Superior temporal gyrus (tissue), 1 donor: Measurements from ENCODE around the gene ATP8A2.
"Not testable (repeated sequence)": the region's sequence is repeated elsewhere in the genome, so short reads cannot be mapped to it uniquely, and the experiment has no call there.

Experiments
- DNase-seq: peaks from one replicate; pipeline ENCODE4 v3.0.0-alpha.2; 2016; ENCODE audit errors: extremely low spot score

Gene ATP8A2

DNA sequence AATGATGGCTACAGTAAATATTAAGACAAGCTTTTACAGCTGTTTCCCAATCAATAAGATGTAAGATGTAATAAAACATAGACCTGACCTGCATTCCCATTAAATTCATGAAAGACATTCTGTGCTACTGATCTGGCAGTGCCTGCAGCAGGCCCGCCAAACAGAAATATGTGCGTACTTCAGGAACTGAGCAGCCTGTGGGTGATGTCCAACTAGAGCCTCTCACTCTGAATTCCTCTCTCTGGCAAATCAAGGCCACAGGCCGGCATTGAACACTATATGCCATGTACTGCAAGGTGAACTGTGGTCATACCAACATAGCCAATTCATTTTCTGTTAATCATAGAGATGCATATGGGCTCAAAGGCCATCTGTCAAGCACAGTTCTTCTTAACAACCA lies 662.2 kb downstream of the ATP8A2 start:
- no peak for DNase-seq

GRCh38 chr13:26036383-26036782 lies 664.6 kb downstream of the ATP8A2 start:
- DNase-seq: no peak

DNA sequence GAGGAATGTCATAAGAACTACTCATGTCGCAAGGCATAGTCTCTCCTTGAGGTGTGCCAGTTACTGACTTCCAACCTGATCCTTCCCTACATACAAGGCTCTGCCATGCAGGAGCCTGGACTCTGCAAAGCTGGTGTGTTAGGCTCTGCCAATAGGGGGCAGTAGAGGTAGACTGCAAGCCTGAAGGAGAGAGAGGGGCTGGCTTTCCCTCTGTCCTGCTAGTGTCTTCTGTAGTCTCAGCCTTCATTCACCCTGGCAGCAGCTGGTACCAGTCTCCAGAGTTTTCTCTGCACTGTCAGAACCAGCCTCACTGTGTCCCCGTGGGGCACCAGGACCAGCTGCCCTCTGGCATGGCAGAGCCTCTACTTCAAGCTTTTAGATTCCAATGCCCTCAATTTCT lies 665.5 kb downstream of the ATP8A2 start:
- peak; percentile 87 for DNase-seq

DNA sequence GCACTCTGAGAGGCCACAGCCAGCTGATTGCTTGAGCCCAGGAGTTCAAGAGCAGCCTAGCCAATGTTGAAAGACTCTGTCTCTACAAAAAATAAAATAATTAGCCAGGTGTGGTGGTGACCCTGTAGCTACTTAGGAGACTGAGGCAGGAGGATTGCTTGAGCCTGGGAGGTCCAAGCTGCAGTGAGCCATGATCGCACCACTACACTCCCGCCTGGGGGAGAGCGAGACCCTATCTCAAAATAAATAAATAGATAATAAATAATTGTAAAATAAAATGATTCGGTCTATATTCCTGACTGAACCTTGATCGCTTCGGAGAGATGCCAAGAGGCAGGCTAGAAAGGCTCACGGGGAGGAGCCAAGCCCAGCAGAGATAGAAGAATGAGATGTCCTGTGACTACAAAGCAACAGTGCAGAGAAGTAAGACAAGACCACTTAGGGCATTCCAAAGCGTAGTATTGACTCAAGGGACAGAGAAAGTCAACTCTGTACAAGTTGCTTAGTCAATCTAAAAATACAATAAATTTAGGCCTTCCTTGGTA lies 667.2 kb downstream of the ATP8A2 start:
- DNase-seq: no peak

- DNase-seq: no peak
Observed at GRCh38 chr13:26041444-26041843, 669.7 kb downstream of the ATP8A2 start.

DNA sequence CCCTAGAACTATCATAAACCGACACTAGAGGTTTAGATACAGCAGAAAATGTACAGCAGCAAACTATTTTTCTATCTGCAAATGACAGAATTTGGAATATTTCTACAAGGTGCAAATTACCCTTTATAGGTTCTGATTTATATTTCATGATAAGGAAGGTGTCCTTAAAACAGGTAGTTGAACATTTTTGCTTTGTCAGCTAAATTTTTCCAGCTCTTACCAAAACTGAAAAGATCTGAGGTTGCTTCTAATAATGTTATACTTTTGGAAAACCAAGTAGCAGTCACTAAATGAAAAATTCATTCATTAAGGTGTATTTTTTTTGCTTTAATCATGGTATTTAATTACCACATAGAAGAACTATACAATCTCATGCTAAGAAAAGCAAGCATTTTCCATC lies 671.0 kb downstream of the ATP8A2 start:
- DNase-seq: no peak

GRCh38 chr13:26045142-26045541 lies 673.4 kb downstream of the ATP8A2 start:
- DNase-seq: no peak

DNA sequence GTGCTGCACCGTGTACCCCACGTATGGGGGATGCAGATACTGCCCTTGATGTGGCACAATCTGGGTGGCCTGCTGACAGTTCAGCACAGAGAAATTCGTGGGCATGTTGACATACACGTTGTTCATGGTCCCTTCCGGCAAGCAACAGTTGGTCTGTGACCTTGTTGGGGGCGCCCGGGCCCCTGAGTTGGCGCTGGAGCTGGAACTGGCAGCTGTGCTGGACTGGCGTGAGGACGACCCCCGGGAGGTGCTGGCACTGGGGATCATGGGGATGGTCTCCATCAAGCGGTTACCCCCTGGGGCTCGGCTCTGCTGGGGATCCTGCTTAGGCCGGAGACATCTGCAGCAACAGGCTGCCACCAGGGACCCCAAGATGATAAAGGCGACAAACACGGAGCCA lies 674.9 kb downstream of the ATP8A2 start:
- DNase-seq: no peak

- no peak for DNase-seq
Observed at GRCh38 chr13:26047040-26047439, 675.3 kb downstream of the ATP8A2 start.

DNA sequence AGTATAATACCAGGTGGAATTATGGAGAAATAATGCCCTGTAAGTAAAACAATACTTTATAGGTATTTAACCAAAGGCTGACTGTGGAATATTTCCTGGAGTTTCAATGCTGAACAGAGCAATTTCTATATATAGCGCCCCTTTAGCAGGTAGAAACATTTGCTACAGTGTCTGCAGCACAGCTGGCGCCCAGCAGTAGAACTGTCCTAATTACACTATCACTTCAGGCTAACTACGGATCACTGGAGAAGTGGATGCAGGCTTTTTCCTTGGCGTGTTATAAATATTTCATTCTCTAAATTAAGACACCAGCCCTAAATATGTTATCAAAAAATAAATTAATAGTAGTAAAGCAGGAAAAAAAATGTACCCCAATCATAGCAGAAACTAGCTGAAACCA lies 677.0 kb downstream of the ATP8A2 start:
- DNase-seq: no peak

DNA sequence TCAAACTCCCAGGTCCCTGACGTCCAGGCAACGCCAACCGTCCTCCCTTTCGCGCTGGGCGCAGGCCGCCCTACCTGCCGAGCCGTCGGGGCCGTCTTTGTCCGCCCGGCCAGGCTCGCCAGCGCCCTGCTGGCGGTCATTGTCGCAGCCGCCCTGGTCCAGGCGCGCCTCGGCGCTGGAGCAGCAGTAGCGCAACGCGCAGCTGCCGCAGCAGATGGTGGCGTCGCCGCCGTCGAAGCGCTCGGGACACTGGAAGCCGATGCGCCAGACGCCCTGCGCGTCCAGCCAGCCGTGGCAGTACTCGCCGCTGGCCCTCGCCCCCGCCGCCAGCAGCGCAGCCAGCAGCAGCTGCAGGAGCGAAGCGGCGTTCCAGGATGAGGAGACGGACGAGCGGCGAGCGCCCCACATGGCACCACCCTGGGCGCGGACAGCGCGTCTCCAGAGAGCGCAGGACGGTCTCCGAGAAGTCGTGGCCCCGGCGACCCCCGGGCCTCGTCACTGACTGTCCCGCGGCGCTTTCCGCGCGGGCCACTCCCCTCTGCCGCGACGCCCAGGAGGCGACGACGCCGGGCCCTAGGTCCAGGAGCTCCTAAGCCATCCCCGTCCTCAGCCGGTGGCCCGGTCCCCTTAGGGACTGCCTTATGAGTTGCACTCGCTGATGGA lies 678.9 kb downstream of the ATP8A2 start:
- no peak for DNase-seq

DNA sequence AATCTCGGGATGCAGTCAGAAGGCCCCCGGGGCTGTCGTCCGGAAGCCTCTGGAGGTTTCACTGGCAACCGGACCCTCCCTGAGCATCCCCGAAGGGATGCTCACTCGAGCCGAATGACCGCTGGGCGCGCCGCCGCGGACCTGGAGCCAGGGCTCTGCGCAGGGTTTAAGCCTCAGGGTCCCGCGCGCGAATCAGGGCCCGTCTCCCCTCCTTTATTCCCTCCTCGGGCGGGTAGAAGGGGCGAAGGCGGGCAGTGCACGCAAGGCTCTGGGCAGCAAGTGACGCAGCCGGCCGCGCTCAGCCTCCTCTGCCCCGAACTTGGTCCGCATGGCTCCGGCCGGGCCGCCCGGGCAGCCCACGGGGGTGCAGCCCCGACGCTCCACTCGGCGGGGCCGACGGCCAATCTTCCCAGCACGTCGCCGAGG lies 679.5 kb downstream of the ATP8A2 start:
- DNase-seq: no peak

GRCh38 chr13:26051657-26052311 lies 680.0 kb downstream of the ATP8A2 start, which contains the start of gene SHISA2:
Gene SHISA2, minus strand, starts transcription at chr13:26052016. Its CDS starts 1,041 bp downstream, at chr13:26050975.
- peak; percentile 76 for DNase-seq

DNA sequence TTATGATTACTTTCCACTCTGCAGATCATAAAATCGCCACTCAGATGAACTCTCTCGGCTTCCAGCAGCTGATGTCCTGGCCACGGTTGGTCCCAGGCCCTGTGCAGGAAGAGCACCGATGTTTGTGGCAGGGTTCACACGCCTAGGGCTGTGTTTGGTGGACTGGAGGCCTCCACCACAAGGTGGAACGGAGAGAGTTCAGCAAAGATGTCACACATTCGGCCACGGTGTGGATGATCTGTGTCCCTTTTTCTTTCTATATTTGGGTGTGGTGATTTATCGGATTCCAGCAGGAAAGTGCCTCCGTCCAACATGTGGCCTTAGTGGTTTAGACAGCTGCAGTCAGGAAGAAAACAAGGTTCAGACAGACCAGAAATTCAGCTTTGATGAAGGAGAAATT lies 680.6 kb downstream of the ATP8A2 start:
- no peak for DNase-seq

DNA sequence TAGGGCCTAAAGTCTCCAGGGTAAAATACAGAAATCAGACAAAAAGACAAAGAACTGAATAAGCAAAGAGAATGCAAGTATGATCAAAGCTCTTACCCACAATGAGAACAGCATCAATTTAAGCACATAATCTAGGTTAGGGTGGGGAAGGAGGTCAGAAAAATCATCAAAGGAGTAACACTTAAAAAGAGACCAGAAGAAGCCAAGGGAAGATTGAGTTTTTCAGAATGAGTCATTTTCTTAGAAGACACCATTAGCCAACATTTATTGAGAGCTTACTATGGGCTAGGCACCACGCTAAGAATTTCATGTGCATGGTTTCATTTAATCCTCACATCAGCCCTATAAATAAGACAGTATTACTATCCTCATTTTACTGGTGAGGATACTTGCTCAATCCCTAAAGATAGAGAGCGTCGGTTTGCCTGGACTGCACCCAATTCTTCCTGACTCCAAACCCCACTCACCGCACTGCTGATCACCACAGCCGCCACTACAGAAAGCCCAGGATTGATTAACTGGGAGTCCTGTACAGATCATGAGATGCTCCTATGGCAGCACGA lies 681.7 kb downstream of the ATP8A2 start:
- DNase-seq: no peak

- no peak for DNase-seq
Observed at GRCh38 chr13:26054896-26055295, 683.1 kb downstream of the ATP8A2 start.

GRCh38 chr13:26058704-26059103 lies 686.9 kb downstream of the ATP8A2 start:
- no peak for DNase-seq

- no peak for DNase-seq
Observed at GRCh38 chr13:26060357-26060756, 688.6 kb downstream of the ATP8A2 start.

GRCh38 chr13:26061256-26061655 lies 689.5 kb downstream of the ATP8A2 start:
- no peak for DNase-seq

DNA sequence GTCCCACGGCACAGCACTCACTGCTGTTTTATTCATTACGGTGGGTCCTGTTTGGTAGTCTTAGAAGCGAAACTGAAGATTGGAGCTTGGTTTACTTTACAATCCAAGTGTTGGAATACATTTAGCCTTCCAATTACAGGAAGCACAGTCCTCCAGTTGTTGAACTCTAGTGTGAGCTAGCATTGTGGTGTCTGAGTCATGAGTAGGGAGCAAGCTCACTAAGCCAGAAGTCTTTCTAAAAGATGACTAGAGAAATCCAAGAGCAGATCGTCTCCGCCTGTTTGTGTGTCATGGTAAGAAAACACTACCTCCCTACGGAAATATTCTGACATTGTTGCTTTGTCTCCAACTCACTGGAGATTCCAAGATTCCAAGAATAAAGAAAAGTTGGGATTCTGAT lies 690.2 kb downstream of the ATP8A2 start:
- no peak for DNase-seq

GRCh38 chr13:26062853-26063444 lies 691.2 kb downstream of the ATP8A2 start:
- DNase-seq: peak; percentile 97

DNA sequence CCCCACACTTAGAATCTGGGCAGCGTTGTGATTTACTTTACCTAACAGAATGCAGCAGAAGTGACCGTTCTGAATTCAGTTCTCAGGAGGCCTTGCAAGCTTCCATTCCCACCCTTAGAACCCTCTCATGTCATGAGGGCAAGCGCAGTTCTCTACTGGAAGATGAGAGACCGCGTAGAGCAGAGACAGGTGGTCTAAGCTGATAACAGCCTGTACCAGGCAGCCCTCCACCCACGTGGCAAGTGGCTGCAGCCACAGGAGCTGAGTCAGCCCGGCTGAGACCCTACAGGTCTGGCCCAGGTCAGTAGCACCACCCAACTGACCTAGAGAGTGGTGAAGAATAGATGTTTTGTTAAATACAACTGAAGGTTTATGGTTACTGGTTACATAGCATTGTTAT lies 694.7 kb downstream of the ATP8A2 start:
- not testable (repeated sequence) for DNase-seq

DNA sequence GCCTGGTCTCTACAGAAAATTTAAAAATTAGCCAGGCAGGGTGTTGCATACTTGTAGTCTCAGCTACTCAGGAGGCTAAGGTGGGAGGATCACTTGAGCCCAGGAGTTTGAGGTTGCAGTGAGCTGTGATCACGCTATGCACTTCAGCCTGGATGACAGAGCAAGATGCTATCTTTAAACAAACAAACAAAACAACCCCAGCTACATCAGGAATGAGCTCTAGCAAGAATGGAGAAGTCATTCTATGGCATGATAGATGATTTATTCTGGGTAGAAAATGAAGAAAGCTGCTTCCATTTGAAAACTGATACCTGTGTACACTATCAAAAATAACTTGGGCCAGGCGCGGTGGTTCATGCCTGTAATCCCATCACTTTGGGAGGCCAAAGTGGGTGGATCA lies 695.8 kb downstream of the ATP8A2 start:
- no peak for DNase-seq
